GM18508 (cell line): ENCODE data around the gene FKBP8.
A peak's percentile ranks its signal among the peaks of the same experiment; 100 is the strongest.
"Not testable (repeated sequence)": the region's sequence is repeated elsewhere in the genome, so short reads cannot be mapped to it uniquely, and the experiment has no call there.

Source experiments
- ATAC-seq: cut with Tn5 transposase; IDR thresholded peaks from one replicate; pipeline ENCODE4 v1.9.1; 2021; ENCODE audit warnings: moderate number of reproducible peaks; ENCODE audit not compliant: insufficient read depth, unreplicated experiment

Gene FKBP8

DNA sequence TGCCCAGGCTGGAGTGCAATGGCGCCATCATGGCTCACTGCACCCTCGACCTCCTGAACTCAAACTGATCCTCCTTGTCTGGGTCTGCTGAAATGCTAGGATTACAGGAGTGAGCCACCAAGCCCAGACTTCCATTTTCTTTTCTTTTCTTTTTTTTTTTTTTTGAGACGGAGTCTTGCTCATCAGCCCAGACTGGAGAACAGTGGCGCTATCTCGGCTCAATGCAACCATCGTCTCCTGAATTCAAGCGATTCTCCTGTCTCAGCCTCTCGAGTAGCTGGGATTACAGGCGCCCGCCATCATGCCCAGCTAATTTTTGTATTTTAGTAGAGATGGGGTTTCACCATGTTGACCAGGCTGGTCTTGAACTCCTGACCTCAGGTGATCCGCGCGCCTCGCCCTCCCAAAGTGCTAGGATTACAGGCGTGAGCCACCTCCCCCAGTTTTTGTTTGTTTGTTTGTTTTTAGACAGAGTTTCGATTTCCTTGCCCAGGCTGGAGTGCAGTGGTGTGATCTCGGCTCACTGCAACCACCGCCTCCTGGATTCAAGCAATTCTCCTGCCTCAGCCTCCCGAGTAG is 20.4 kb downstream of the FKBP8 start:
- not testable (repeated sequence) for ATAC-seq

- ATAC-seq: peak; percentile 71
Measured at GRCh38 chr19:18522124-18522861, 21.1 kb downstream of the FKBP8 start.

- no peak for ATAC-seq
Measured at GRCh38 chr19:18521692-18522123, 21.7 kb downstream of the FKBP8 start, which contains the start of gene ELL. TSS of gene ELL (minus strand) at chr19:18522070. CDS start at chr19:18522055, 15 bp downstream.

GRCh38 chr19:18520848-18521691 is 22.3 kb downstream of the FKBP8 start:
- no peak for ATAC-seq

- ATAC-seq: no peak
Measured at GRCh38 chr19:18519962-18520847, 23.2 kb downstream of the FKBP8 start.

GRCh38 chr19:18518639-18519038 is 24.7 kb downstream of the FKBP8 start:
- ATAC-seq: no peak

- no peak for ATAC-seq
Measured at GRCh38 chr19:18517606-18518005, 25.8 kb downstream of the FKBP8 start.

- no peak for ATAC-seq
Measured at GRCh38 chr19:18515959-18516358, 27.4 kb downstream of the FKBP8 start.

DNA sequence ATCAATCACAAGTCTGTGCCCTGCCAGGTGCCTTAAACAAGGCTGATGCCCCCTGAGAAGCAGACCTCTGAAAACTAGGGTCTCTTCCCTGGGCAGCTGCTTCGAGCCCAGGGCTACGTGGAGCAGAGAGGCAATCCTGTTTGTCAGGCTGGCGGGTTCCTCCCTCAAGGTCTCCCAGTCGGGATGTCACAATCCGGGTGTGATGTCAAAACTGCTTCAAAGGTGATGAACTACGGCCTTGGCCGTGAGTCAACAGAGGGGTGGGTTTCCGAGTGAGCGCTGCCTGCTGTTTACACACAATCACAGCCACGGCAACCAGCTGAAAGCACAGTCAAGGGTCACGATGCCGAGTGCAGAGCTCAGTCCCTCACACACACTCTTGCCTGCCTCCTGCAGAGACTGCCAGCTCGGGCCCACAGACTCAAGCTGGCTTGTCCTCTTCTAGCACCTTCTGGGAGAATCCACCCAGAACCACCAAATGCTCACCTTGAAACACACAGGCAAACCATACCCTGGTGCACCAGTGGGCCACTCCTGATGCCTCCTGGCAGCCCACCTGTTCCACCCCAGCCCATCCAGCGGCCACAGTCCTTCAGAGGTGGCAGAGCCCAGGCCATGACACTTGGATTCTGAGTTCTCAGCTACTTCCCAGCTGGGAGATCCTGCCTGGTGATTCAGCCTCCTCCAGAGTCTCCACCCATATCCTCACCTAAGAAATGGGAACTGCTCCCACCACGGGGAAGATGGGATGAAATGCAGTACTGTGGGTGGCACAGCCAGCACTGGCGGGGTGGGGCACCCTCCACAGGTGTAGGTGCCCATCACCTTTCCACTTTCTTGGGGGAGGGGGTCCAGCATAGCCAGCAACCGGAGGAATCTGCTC is 28.3 kb downstream of the FKBP8 start:
- ATAC-seq: no peak

GRCh38 chr19:18513868-18514267 is 29.5 kb downstream of the FKBP8 start:
- no peak for ATAC-seq

DNA sequence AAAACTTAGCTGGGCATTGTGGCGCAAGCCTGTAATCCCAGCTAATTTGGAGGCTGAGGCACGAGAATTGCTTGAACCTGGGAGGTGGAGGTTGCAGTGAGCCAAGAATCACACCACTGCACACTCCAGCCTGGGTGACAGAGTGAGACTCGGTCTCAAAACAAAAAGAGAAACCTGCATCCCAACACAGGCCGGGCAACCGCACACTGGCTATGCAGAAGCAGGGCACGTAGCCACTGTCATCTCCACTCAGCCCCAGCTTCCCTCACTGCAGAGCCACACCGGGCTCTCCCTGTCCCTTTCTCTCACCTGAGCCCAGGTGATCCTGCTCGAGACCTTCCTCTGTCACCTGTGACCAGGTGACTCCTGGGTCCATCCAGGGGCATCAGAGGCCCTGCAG is 33.2 kb downstream of the FKBP8 start:
- ATAC-seq: no peak

DNA sequence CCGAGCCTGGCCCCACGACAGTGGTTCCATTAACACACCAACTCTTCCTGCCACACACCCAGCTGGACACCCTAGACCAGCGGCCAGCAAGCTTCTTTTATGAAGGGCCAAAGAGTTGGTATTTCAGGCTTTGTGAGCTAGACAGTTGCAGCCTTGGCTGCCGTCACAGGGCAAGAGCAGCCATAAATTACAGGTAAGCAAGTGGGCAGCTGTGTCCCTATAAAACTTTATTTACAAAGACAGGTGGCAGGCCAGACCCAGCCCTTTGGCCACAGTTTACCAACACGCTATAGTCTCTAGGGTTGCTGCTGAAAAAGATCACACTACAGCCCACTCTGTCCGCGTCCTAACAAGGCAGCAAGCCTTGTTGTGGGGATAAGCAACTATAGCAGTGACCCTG is 34.8 kb downstream of the FKBP8 start:
- no peak for ATAC-seq

- no peak for ATAC-seq
Measured at GRCh38 chr19:18507727-18508440, 35.5 kb downstream of the FKBP8 start.

DNA sequence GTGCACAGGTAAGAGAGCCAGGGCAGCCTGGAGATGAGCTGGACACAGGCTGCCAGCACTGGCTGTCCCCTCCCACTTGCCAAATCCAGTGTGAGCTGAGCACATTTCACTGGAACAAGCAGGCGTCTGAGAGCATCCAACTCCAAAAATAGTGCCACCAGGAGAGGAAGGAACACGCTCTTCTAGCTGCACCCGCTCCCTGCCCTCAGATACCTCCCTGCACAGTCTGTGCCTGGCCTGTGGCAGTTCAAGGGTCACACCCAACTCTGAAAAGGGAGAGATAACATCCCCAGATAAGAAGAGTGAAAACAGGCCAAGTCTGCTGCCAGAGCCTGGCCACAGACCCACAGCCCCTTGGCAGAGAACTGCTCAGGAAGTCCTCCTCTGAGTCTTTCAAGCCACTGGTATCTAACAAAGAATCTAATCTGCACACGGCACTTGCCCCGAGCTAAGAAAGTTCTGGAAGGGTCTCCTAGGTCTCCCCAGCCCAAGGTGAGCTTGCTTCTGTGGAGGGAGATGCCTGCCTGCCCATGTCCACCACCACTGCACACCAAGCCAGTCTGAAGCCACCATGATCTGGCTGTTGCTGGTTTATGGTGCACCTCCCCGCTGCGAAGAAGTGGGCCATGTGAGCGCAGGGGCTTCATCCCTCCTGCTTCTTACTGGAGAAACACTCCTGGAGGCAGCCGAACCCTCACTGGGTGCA is 36.2 kb downstream of the FKBP8 start:
- ATAC-seq: no peak

DNA sequence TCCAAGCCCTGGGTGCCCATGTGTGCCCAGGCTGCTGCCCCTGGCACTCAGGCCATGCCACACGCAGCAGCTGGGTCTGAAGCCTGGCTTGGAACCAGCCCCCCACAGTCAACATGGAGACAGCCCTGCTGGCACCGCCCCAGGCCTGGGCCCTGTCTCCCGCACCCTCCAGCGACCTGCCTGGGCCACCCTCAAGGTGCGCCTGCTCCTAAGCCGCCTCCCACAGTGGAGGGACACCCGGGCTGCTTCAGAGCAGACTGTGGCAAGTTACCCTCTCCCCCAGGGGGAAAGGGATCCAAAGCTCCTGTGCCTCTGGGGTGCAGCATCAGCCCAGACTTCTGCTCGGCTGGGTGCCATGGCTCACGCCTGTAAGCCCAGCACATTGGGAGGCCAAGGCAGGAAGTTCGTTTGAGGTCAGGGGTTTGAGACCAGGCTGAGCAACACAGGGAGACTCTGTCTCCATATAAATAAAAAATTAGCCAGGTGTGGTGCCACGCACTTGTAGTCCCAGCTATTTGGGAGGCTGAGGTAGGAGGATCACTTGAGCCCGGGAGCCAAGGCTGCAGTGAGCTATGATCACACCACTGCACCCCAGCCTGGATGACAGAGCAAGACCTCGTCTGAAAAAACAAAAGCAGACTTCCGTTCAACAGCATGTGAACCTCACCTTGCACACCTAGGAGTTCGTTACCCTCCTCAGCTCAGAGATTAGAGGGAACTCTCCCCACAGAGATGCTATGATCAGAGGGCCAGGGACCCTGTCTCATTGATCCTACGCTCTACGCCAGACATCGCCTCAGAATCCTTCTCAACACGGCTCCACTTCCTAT is 37.1 kb downstream of the FKBP8 start:
- ATAC-seq: no peak

GRCh38 chr19:18504886-18505610 is 38.3 kb downstream of the FKBP8 start:
- ATAC-seq: no peak
